SK-MEL-5 (cell line): ENCODE results near the gene CHAF1B. TPM values are rescaled to one million over a fixed set of nuclear protein-coding genes. Genes with fewer than 3 reads are reported as not detected.
"Not testable (repeated sequence)": the region's sequence is repeated elsewhere in the genome, so short reads cannot be mapped to it uniquely, and the experiment has no call there.

Source experiments
- DNase-seq: peaks from one replicate; pipeline ENCODE4 v3.0.0-alpha.2; 2016; ENCODE audit warnings: low read depth, low spot score
- in situ Hi-C: cut with HindIII; loops from 2 replicates; pipeline ENCODE4 v1.10.0; 2016; ENCODE audit warnings: low sequenced_read_pairs, high pct_unique_total_duplicates, low pct_unique_long_range_greater_than_20kb
- polyA plus RNA-seq, 2 experiments: library from polyadenylated mRNA; depleted of rRNA; stranded (reverse); fragments of >200 nt; gene quantifications; 2 replicates each; pipeline ENCODE4 v1.2.3, GENCODE V29; 2015
- total RNA-seq: library from RNA; depleted of rRNA; stranded (reverse); fragments of >200 nt; shearing (Covaris generic); gene quantifications from 2 replicates; pipeline ENCODE4 v1.2.3, GENCODE V29; 2014; rRNA removed

Gene CHAF1B
- 14.1 and 16.0 TPM in 2 replicates for total RNA-seq
- 25.0 and 31.8 TPM in 2 replicates for polyA plus RNA-seq (2015; cell fraction: cytosol; rRNA removed)
- polyA plus RNA-seq (2015; cell fraction: nucleus; rRNA removed) = 21.3 and 22.7 TPM in 2 replicates

DNA sequence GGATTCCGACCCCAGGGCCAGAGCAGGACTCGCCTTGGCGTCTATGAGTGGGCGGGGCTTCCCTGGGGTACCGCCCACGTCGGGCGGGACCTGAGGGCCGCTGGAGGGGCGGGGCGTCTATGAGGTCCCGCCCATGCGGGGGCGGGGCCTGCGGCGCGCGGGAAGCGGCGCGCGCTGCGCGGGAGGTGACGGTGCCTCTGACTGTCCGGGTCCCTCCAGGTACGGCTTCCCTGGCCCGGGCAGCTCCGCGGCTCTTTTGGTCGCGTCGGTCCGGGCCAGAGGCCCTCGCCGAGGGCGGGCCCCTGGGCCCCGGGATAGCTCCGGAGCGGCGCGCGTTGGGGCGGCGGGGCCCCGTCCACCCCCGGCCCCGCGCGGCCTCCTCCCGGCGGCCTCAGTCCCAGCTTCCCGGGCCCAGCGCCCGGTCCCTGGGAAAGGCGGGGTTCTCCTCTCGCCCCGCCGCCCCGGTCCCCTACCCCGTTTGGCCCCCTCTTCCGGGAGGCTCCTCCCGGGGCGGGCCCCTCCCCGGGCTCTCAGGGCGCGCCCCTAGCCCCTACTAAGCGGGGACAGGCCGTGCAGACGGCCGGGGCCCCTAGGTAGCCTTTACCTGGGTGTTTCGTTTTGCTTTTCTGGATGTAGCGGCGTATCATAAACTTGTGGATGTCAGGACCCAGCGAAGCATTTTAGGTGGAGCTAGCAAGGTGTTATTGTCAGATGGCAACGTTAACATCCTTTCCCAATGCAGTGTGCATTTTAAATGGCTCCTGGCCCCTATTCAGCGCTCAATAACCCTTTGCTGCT lies at the start of gene CHAF1B:
CHAF1B (plus strand) TSS at position 160 of the 798 bp plus-strand sequence. CDS start 745 bp downstream, outside the sequence.
- in situ Hi-C loops = no loop called here
- peak; percentile 65 for DNase-seq

GRCh38 chr21:36337099-36337509 lies 48.1 kb upstream of the CHAF1B start:
- DNase-seq = no peak
- in situ Hi-C loops = no loop called here

- no peak for DNase-seq
- in situ Hi-C loops = no loop called here
Observed at GRCh38 chr21:36338975-36339374, 46.2 kb upstream of the CHAF1B start.

- in situ Hi-C loops, DNase-seq: not testable (repeated sequence)
Observed at GRCh38 chr21:36342581-36342980, 42.6 kb upstream of the CHAF1B start.

GRCh38 chr21:36344931-36345330 lies 40.3 kb upstream of the CHAF1B start:
- DNase-seq = no peak
- in situ Hi-C loops = no loop called here

GRCh38 chr21:36347278-36347961 lies 37.8 kb upstream of the CHAF1B start:
- in situ Hi-C loops = no loop called here
- DNase-seq = no peak

DNA sequence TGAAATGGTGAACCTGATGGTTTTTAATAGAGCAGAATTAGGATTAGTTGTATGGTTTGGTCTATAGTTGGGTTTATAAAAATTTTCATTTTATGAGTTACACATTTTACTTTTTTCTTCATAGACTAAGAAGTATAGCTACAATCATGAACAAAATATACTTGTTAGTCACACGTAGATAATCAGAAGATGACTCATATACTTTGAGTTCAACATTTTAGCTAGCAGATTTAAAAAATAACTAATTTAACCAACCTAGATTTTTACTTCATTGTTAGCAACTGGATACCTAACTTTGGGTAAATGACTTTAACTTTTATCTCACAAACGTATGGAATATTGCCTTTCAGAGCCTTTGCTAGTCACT lies 37.2 kb upstream of the CHAF1B start:
- DNase-seq = no peak

GRCh38 chr21:36349315-36349714 lies 35.9 kb upstream of the CHAF1B start:
- in situ Hi-C loops = no loop called here
- DNase-seq = no peak

More for the DNA sequence above, 37.2 kb upstream of the CHAF1B start:
- in situ Hi-C loops = no loop called here

DNA sequence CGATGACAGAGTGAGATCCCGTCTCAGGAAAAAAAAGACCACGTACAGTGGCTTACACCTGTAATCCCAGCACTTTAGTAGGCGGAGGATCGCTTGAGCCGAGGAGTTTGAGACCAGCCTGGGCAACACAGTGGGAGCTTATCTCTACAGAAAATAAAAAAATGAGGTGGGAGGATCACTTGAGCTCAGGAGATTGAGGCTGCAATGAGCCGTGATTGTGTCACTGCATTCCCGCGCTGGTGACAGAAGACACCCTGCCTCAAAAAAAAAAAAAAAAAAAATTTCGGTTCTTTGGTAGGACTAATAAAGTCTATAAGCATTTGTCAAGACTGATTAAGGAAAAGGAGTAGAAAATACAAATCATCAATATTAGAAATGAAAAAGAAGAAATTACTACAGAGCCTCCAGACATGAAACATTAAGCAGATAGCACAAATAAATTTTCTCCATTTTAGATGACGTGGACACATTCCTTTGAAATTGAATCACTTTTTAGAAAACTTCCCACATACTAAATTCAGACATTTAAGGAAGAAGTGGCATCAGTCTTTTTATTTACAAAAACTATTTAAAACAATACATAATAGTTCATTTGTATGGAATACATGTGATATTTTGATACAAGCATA lies 34.8 kb upstream of the CHAF1B start:
- in situ Hi-C loops = no loop called here
- DNase-seq = no peak

DNA sequence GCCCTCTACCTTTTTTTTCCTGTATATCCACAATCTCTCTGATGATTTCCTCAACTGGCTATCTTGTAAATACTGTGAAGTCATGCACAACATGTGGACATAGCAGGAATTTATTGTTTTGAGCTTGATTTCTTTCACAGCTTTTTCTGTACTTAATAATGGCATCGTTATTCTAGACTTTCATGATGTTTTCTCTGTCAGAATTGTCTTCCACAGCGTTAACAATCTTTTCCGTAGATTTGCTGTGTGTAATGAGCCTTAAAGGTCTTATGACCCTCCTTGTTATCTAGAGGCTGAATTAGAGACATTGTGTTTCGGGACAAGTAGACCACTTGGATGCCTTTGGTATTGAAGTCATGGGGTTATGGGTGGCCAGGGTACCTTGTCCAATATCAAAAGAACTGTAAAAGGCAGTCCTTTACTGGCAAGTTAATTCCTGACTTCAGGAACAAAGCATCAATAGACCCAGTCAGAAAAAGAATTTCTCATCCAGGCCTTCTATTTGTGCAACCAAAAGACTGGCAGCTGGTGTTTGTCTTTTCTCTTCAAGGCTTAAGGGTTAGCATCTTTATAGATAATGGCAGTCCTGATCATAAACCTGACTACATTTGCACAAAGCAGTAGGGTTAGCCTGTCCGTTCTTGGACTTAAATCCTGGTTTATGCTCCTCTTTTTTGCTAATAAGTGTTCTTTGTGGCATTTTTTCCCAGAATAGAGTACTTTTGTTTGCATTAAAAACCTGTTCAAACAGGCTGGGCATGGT lies 30.1 kb upstream of the CHAF1B start:
- peak; percentile 99 for DNase-seq
- in situ Hi-C loops = no loop called here

GRCh38 chr21:36355868-36356267 lies 29.3 kb upstream of the CHAF1B start:
- in situ Hi-C loops = no loop called here
- no peak for DNase-seq

- DNase-seq = no peak
- in situ Hi-C loops = no loop called here
Observed at GRCh38 chr21:36359185-36359584, 26.0 kb upstream of the CHAF1B start.

DNA sequence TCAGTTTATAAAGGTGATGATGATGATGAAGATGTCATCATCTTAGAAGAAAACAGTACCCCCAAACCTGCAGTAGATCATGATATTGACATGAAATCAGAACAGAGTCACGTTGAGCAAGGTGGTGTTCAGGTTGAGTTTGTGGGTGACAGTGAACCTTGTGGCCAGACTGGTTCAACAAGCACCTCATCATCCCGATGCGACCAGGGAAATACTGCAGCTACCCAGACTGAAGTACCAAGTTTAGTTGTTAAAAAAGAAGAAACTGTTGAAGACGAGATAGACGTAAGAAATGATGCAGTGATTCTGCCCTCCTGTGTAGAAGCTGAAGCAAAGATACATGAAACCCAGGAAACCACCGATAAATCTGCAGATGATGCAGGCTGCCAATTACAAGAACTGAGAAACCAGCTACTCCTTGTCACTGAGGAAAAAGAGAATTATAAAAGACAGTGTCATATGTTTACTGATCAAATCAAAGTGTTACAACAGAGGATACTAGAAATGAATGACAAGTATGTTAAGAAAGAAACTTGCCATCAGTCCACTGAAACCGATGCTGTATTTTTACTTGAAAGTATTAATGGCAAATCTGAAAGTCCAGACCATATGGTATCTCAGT lies 16.0 kb upstream of the CHAF1B start:
- in situ Hi-C loops = no loop called here
- no peak for DNase-seq

DNA sequence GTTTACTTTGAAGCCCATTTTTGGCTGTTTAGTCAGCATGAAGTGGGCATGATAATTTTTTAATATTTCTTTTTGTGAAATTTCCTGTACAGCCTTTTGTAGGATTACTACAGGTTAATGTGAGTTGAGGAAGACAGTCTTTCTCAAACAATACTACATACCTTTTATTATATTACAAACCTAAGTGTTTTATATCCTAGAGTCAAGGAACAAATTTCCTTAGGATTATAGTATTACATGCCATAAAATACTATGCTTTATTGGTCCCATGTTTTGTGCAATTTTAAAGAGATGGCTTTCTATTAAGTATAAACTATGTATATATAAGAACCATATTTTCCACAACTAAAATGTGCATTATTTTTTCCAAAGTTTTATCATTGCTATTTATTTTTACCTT lies 9.2 kb upstream of the CHAF1B start:
- DNase-seq = no peak
- in situ Hi-C loops = no loop called here

DNA sequence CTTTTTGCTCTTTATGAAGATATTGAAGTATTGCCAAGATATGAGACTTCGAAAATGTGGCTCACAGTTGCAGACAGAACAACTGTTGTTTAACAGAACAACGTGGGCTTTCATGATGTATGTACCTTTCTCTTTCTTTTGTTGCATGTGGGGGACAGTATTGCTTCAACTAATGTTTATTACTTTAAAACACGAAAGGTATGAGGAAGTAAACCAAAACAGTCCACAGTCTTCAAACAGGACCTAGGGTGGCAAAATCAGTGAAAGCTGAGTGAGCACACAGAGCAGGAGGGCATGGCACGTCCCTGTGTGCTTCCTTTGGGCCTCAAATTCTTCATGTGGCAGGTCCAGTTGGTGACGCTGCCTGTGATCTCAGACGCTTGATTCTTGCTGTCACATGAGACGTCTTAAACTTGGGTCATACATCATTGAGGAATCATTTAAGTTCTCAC lies 7.8 kb upstream of the CHAF1B start:
- in situ Hi-C loops = no loop called here
- peak; percentile 92 for DNase-seq

- no peak for DNase-seq
- in situ Hi-C loops = no loop called here
Observed at GRCh38 chr21:36379251-36379650, 5.9 kb upstream of the CHAF1B start.

- DNase-seq = no peak
- in situ Hi-C loops = no loop called here
Observed at GRCh38 chr21:36381841-36382589, 3.2 kb upstream of the CHAF1B start.
